Hematopoietic multipotent progenitor cell treated with erythropoietin and hydrocortisone succinate and interleukin-3 and kit ligand, for 15 days (in vitro differentiated cells): Measurements from ENCODE around the gene BPTF.
"Not testable (repeated sequence)": the region's sequence is repeated elsewhere in the genome, so short reads cannot be mapped to it uniquely, and the experiment has no call there.

Source experiments
- DNase-seq: peaks from one replicate; pipeline ENCODE4 v3.0.0-alpha.2; 2015; ENCODE audit warnings: low spot score

The BPTF gene

DNA sequence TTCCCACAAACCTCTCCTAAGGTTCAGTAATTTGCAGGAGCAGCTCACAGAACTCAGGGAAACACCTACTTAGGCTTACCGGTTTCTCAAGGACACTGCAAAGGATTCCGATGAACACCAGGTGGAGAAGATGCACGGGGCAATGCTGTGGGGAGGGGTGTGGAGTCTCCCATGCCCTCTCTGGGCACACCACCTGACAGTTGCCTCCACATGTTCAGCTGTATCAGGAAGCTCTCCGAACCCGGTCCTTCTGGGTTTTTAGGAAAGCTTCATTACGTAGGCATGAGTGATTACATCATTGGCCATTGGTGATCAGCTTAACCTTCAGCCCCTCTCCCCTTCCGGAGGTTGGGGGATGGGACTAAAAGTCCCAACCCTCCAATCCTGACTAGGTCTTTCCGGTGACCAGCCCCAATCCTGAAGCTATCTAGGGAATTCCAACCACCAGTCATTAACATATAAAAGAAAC is 149.3 kb downstream of the BPTF start:
- no peak for DNase-seq

DNA sequence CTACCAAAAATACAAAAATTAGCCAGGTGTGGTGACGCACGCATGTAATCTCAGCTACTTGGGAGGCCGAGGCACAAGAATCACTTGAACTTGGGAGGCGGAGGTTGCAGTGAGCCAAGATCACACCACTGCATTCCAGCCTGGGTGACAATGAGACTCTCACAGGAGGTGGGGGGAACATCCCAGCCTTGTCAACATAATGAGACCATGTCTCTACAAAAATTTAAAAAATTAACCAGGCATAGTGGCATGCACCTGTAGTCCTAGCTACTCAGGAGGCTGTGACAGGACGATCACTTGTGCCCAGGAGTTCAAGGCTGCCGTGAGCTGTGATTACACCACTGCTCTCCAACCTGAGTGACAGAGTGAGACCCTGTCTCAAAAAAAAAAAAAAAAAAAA is 151.0 kb downstream of the BPTF start:
- DNase-seq = not testable (repeated sequence)

DNA sequence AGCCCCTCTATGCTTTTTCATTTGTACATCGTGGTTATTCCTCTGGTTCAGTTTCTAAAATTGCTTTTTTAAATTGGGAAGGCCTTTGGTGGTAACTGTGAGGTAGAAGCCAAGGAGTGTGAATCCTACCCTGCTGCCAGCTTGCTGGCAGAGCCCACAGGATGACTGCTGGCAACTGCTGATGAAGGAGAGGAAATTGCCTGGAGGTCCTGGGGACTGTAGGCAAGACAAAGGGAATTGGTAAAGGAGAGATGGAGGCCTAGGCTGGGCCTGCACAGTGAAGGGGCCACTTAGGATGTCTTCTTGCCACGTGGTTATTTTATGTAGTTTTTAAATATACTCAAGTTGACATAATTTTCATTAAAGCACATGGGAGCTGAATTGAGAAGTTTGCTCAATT is 155.2 kb downstream of the BPTF start:
- no peak for DNase-seq

DNA sequence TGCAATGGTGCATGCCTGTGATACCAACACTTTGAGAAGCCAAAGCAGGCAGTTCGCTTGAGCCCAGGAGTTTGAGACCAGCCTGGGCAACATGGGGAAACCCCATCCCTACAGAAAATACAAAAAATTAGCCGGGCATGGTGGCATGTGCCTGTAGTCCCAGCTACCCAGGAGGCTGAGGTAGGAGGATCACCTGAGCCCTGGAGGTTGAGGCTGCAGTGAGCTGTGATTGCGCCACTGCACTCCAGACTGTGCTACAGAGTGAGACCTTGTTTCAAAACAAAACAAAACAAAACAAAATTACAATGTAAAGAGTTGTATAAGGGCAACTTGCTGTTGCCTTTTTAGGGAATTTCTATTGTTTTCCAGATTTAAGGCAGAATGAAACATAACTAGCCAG is 155.6 kb downstream of the BPTF start:
- DNase-seq = not testable (repeated sequence)

DNA sequence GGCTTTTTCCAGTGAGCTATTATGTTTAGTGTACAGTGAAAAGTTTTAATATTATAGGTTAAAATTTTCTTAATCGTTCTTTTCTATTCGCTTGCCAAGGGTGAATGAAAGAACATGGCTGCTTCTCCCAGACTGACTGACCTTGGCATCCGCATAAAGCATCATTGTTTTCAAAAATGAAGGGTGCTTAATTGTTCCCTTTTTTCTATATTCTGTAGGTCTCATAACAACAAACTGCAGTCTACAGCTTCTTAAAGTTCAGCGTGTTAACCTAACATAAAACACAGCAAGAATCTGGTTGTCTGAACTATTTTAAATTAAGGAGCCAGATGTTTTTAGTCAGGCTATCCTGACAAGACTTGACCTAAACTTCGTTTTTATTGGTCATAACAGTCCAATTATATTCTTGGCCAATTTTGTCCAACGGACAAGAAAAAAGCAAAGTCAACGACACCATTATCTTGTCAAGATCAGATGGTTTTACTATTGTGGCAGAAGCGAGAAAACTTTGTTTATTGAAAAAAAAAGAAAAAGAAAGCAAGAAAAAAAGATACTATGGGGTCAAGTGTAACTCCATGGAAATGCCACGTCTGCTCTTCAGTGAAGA is 156.8 kb downstream of the BPTF start:
- no peak for DNase-seq

DNA sequence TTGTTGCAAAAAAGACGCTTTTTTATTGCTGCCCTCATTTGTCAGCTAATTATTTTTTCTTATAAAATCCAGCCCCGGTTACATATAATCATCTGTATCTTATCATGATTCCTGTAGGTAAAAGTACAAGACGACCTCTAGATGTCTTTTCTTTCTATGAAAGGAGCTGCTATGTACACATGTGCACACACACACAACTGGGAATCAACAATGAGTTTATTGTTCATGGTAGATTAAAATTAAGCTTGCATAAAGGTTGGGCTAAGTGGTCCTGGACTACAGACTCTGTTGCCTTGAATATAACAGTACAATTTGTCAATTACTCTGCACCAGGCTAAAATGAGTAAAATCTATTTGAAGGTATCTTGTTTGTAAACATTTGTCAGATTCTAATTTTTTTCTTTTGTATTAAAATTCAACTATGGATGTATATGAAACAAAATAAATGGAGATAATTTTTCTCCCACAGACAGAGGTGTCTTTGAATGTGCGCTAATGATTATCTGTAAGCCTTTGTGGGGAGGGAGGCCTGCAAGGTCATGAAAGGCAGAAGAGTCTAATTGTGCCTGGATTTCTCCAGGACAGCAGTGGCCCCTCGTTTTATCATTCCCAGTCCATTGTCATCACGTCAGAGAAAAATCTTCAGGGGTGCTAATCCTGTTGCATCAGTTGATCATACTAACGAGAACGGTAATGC is 157.5 kb downstream of the BPTF start:
- no peak for DNase-seq

DNA sequence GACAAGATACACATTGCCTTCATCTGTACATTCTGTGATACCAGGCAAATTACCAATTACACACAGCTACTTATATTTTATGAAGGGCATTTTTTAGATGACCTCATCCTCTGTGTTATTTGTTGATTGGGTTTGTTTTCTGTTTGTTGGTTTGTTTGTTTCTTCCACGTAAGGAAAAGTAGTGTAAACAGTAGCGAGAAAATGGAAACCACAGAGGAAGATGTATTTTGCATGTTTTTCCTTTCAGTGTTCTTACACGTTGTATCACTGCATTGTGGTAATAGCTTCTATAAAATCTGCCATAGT is 158.0 kb downstream of the BPTF start:
- no peak for DNase-seq

DNA sequence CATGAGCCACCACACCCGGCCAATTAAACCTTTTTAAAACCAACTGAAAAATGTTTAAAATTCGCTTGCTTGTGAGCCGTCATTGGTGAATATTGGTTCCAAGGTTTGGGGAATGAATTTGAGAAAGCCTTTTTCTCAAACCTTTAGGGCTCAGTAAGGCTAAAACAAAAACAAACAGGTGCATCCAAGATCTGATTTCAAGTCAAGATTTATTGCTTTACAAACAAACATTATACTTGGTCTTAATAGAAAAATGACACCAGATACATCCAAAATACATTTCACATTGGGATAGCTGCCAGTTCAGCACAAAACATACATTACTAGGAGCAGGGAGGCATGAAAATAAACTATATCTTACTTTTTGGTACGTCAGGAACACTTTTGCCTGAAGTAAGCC is 165.6 kb downstream of the BPTF start:
- no peak for DNase-seq

DNA sequence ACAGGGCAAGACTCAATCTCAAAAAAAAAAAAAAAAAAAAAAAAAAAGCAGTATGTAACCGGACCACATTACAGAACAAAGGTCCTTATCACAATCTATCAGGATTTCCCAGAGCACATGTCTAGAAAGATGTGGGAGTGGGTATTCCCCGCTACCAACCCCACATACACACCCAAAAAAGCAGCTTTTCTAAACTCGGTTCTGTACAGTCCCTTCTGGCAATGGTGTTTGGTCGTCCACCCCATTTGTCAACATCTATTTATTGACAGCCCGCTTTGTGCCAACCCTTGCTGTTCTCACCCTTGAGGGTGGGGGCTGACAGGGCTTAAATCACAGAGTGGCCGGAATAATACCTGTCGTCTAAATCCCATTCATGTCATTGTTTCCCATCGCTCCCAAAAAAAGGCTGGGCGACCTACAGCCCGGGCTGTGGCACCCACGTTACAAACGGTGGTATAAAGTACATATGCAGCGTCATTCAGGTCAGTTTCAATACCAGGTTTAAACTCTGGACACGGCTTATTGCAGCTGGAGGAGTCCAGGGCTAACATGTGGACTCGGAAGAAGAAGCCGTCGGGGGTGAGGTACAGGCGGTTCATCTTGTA is 167.3 kb downstream of the BPTF start:
- DNase-seq = no peak

DNA sequence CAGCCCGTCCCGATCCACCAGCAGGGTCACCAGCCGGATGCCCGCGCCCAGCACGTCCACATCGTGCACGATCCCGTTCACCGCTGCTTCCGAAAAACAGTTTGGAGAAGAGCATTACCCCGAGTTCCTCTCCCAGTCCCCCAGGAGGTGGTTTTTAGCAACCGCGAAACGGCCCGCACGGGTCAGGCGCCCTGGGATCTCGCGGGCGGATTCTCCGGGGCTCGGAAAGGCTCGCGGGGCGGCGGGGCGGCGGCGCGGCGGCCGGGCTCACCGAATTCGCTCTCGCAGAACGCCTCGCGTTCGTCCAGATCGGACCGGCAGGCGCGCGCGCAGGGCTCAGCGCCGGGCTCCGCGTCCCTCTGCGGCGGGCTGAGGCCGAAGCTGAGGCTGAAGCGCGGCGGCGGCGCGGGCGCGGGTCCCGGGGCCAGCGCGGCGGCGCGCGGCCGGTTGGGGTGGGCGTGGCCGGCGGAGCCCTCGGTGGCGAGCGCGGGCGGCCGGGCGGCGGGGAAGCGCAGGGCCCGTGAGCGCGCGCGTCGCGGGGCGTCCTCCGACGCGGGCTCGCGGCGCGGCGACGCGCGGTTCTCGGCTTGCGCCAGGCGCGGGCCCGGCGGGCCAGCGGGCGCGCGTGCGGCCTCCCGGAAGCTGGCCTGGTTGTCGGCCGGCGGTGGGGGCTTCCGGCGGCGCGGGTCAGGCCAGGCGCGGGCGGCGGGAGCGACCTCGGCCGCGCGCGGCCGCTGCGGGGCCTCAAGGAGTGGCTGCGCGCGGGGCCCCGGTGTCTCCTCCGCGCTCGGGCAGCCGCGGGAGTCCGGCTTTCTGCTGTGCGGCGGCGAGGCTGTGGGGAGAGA is 168.1 kb downstream of the BPTF start:
- DNase-seq = peak; percentile 85

DNA sequence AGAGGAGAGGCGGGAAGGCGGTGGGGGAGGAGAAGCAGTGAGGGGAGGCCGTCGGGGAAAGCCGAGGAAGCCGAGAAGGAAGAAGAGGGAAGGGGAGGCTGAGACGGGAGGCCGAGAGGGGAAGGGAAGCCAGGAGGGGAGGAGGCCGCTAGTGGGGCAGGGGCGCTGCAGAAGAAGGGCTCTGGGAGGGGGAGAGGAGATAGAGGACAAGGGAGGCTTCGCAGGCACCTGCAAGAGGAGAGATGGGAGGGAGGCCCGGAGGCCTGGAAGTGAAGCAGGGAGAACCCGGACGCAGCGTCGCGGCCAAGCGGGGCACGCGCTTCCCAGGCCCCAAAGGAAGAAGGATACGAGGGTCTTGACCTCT is 168.7 kb downstream of the BPTF start:
- no peak for DNase-seq

DNA sequence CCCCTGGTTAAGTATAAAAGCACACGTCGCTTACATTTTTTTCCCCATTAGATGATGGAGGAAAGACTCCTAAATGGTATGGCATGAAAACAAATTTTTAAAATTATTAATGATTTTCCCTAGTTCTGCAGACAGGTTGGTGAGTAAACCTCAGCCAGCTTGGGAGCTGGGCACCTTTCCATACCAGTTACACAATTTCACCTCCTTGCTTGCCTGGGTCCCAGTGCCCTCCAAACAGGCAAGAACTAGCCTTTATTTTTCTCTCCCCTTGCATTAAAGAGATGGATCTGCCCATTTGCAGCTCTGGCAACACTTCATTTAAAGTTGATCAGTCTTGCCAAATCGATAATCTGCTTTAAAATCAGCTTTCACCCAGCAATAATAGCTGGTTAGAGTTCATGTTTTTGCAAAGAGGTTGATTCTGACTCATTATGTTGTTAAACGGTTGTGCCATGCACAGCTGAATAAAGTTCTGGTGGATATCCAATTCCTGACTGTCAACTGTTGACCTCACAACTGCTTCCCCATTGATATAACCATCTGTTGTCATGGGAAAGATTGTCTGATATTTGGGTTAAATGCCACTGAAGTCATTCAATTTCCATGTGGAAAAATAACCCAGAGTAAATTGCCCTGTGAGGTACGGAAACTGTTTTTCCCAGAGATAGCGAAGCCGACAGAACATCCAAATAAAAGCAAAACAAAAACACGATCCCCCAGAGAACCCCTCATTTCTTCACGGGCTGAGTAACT is 169.7 kb downstream of the BPTF start:
- peak; percentile 14 for DNase-seq

DNA sequence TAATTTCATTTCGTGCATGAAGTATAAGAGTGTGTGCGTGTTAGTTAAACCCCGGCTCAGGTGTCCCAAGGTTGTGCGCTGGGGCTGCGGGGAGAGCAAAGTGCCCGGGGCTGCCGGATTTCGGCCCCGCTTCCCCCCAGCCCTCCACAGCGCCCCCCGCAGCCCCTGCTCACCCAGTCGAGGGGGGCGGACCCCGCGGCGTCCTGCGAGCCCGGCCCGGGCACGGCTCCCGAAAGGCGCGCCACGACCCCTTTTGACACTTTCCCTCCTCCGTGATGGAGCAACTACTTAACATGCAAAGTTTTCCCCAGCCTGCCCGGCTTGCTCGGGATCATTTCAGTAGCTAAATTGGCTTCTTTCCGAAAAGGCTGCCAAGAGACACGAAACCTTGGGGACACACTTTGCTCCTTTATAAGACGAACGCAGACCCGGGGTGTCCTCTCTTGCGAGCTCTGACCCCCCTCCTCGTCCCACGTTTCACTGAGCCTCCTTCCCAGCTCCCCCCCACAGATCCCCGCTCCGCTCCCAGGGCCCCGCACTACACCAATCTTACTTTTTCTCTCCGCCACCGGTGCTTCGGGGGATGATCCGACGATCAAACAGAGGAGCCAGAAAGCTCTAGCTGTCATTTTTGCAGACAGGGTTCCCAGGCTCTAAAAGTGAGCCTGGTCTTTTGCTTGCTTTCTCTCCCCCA is 170.4 kb downstream of the BPTF start:
- peak; percentile 11 for DNase-seq

DNA sequence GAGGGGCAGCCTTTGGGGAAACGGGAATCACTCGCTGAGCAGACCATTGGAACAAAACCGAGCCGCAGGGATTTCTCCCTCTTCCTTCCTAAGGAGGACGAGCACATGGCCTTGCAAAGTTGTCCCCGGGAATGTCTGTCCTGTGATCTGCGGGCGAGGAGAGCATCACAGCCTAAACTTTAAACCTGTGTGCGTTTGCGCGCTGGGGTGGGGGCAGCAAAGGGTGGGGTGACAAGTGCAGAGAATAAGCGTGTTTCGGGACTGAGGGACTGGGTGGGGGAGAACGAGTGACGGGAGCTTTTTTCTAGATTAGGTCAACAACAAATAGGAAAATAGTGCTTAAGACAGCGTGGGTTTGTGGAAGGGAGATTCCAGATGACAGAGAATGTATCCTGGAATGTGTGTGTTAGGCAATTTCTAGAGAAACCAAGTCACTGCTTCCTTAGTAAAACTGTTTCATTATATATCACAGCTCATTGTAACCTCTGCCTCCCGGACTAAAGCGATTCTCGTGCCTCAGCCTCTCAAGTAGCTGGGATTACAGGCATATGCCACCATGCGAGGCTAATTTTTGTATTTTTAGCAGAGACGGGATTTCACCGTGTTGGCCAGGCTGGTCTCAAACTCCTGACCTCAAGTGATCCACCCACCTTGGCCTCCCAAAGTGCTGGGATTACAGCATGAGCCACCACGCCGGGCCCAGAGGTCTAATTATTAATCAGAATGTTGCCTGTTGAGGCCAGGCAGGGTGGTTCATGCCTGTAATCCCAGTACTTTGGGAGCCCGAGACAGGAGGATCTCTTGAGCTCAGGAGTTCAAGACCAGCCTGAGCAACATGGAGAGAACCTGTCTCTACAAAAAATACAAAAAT is 171.2 kb downstream of the BPTF start, which contains the start of gene C17orf58:
Gene C17orf58 (minus strand): TSS at position 169 of the 871 bp plus-strand sequence. CDS start 271 bp downstream, outside the sequence.
- peak; percentile 8 for DNase-seq

DNA sequence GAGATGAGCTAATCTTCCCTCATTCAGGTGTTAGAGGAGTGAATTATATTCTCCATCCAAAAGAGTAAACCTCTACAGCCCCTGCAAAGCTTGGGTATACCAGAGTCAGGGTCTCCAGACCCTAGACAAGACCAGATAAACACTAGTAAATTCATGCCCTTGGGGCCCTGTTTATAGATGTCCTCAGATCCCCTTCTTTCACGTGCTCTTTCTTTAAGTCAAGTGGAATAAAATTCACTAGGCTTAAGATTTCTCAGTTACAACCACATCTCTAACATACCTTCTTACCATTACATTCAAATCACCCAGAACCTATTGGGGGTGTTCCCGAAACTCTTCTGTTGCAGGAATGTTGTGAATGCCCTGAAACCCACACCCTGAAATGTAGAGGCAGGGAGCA is 173.2 kb downstream of the BPTF start:
- DNase-seq = no peak

DNA sequence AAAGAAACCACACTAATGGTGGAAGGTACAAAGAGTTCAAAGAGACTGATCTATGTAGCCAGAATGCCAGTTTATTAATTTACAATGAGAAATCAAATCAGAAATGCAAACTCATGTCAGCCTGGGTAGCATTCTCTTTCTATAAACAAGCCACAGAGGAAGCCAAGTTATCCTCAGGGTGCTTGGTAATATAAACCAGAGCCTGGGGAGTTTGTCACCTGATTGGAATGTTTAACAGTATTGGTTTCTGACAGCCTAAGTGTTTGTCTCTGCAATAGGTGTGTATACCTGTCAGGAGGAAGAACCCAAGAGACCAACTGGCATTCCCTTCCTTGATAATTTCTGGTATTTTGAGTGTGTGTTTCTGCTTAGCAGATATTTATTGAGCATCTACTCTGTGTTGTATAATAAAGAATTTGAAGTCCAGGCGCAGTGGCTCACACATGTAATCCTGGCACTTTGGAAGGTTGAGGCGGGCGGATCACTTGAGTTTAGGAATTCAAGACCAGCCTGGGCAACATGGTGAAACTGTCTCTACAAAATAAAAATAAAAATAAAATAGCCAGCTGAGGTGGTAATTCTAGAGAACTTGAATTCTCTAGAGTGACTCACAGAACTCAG is 174.1 kb downstream of the BPTF start:
- no peak for DNase-seq

DNA sequence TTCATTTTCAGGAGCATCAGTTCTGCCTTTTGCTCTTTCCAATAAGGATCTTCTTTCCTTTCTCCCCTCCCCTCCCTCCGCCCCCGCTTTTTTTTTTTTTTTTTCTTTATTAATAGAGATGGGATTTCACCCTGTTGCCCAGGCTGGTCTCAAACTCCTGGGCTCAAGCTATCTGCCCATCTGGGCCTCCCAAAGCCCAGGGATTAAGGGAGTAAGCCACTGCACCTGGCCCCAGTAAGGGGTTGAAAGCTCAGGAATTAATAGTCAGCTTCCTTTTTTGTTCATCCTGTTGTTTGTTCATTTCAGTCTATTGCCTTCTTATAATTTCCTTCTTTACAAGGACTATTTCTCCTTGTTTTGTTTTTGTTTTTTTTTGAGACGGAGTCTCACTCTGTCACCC is 178.9 kb downstream of the BPTF start:
- no peak for DNase-seq

DNA sequence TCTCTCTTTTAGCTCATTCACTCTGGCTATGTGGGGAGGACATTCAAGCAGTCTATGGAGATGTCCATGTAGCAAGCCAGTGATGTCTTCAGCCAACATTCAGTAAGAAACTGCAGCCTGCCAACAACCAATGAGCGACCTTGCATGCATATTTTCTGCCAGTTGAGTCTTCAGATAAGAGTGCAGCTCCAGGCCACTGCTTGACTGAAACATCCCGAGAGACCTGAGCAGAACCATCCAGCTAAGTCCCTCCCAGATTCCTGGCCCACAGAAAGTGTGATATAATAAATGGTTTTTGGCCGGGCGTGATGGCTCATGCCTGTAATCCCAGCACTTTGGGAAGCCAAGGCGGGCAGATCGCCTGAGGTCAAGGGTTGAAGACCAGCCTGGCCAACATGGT is 181.5 kb downstream of the BPTF start:
- DNase-seq = no peak

DNA sequence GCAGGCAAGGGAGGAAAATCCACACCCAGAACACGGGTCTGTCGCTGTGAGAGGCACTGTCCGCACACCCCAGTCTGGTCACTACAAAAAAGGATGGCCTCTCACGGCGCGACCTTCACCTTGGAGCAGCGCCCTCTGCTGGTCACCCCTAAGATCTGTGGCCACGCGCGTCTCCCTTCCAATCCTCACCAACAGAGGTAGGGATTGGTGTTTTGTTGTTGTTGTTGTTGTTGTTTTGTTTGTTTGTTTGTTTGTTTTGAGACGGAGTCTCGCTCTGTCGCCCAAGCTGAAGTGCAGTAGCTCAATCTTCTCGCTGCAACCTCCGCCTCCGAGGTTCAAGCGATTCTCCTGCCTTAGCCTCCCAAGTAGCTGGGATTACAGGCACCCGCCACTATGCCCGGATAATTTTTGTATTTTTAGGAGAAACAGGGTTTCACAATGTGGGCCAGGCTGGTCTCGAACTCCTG is 185.9 kb downstream of the BPTF start:
- peak; percentile 76 for DNase-seq

DNA sequence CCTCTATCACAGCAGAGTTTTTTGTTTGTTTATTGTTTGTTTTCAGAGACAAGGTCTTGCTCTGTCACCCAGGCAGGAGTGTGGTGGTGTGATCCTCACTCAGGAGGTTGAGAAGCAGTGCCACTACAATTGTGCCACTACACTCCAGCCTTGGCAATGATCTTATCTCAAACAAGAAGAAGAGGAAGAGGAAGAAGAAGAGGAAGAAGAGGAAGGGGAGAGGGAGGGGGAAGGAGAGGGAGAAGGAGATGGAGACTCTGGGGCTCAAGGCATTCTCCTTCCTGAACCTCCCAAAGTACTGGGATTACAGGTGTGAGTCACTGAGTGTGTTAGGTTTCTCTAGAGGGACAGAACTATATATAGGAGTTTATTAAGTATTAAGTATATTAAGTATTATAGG is 188.1 kb downstream of the BPTF start:
- DNase-seq = no peak
